ENCODE results near the gene PRM2. TPM values are rescaled to one million over a fixed set of nuclear protein-coding genes. Genes with fewer than 3 reads are reported as not detected.

The PRM2 gene
- polyA plus RNA-seq, 2 of the 4 experiments (the other 2 are of a cell fraction) = not detected

GRCh38 chr16:11306381-11306780 lies 30.1 kb upstream of the PRM2 start:
- FAIRE-seq (no peak), ATAC-seq (no peak), DNase-seq (ENCODE audit: low read depth in 1 of 2, low spot score in 1 of 2) (no peak)
- Histone ChIP-seq H3K9me3 (no peaks in the 10 kb centered on the region), H3K4me2 (no peak overlapping the region), H3K4me3 (no peak overlapping the region), H3K27ac (no peak overlapping the region), H3K4me1 (no peaks in the 10 kb centered on the region)
- CTCF ChIA-PET = no interaction called here
- TF ChIP-seq KDM5A (IDR thresholded peaks at IDR 0.05) = no peak
- POLR2A ChIA-PET = no interaction called here
- WGBS (ENCODE audit: missing lambda C conversion rate) = 87% methylated on average over 8 of the region's 8 CpGs

- Histone ChIP-seq H3K4me3 (no peak overlapping the region), H3K27ac (no peak overlapping the region), H3K4me1 (no peaks in the 10 kb centered on the region), H3K4me2 (no peak overlapping the region), H3K9me3 (no peaks in the 10 kb centered on the region)
- no peak for TF ChIP-seq PBX3 (IDR thresholded peaks at IDR 0.05)
- no peak for TF ChIP-seq KDM5A (IDR thresholded peaks at IDR 0.05)
- TF ChIP-seq MAZ (IDR thresholded peaks at IDR 0.05; ENCODE audit: borderline replicate concordance, low read depth, low read length) = no peak
- TF ChIP-seq RCOR1 (IDR thresholded peaks at IDR 0.05; ENCODE audit: low read depth, low read length) = no peak
- no peak for TF ChIP-seq NFE2L2 (conservative IDR thresholded peaks at IDR 0.05; ENCODE audit: low read length)
- no peak for TF ChIP-seq CBX8 (IDR thresholded peaks at IDR 0.05)
- no peak for TF ChIP-seq HES2 (IDR thresholded peaks at IDR 0.05)
- no peak for TF ChIP-seq REST (IDR thresholded peaks at IDR 0.05)
- TF ChIP-seq PHF8 (IDR thresholded peaks at IDR 0.05; ENCODE audit: borderline replicate concordance, low read depth) = no peak
- no peak for TF ChIP-seq HOXA7 (CRISPR knock-in tag; IDR thresholded peaks at IDR 0.05)
- no peak for TF ChIP-seq SMC3 (IDR thresholded peaks at IDR 0.05)
- no peak for TF ChIP-seq USF2 (IDR thresholded peaks at IDR 0.05)
- TF ChIP-seq MAX (IDR thresholded peaks at IDR 0.05) = no peak
- TF ChIP-seq ZSCAN20 (CRISPR knock-in tag; IDR thresholded peaks at IDR 0.05) = no peak
- TF ChIP-seq RFX5 (IDR thresholded peaks at IDR 0.05) = no peak
- TF ChIP-seq MAFK (IDR thresholded peaks at IDR 0.05; ENCODE audit: partially characterized antibody) = no peak
- no peak for TF ChIP-seq JUNB (IDR thresholded peaks at IDR 0.05)
- no peak for TF ChIP-seq CEBPB (IDR thresholded peaks at IDR 0.05)
- no peak for TF ChIP-seq HOXB5 (CRISPR knock-in tag; IDR thresholded peaks at IDR 0.05)
- TF ChIP-seq HMGXB4 (CRISPR knock-in tag; IDR thresholded peaks at IDR 0.05; ENCODE audit: borderline replicate concordance) = no peak
- 63% methylated on average over 18 of the region's 18 CpGs for WGBS (ENCODE audit: missing lambda C conversion rate)
- DNase-seq (ENCODE audit: low read depth in 1 of 2, low spot score in 1 of 2) = no peak
- FAIRE-seq = no peak
- POLR2A ChIA-PET = no interaction called here
- no peak for ATAC-seq
- CTCF ChIA-PET = no interaction called here
Measured at GRCh38 chr16:11303405-11304138, 27.3 kb upstream of the PRM2 start.

Measured in A549 (cell line).